H1 (cell line): Measurements from ENCODE around the gene AK6.
"Not testable (repeated sequence)": the region's sequence is repeated elsewhere in the genome, so short reads cannot be mapped to it uniquely, and the experiment has no call there.

Experiments used
- EGR1 ChIP-seq: IDR thresholded peaks from 2 replicates; pipeline ENCODE4 v1.6.1; 2011; ENCODE audit warnings: low read depth, low read length, borderline replicate concordance
- EP300 ChIP-seq, 2 experiments: IDR thresholded peaks; 1 replicate in 1 of 2; 2 replicates in 1 of 2; pipeline ENCODE4 v1.6.1; 2011 to 2012; ENCODE audit warnings: low read depth in 2 of 2, low read length in 2 of 2, mild to moderate bottlenecking in 2 of 2, borderline replicate concordance in 1 of 2, inconsistent platforms in 1 of 2, moderate library complexity in 1 of 2
- FOSL1 ChIP-seq: IDR thresholded peaks from 2 replicates; pipeline ENCODE4 v1.6.1; 2011; ENCODE audit warnings: mild to moderate bottlenecking, low read depth, low read length, moderate library complexity; ENCODE audit not compliant: insufficient read depth
- POLR2A ChIP-seq, 2 experiments: IDR thresholded peaks; 1 replicate in 1 of 2; 2 replicates in 1 of 2; pipeline ENCODE4 v1.6.1; 2011; ENCODE audit warnings: low read depth in 2 of 2, low read length in 2 of 2, mild to moderate bottlenecking in 2 of 2; ENCODE audit errors: control extremely low read depth in 1 of 2
- POLR2AphosphoS5 ChIP-seq: IDR thresholded peaks from 2 replicates; pipeline ENCODE4 v1.6.1; 2011; ENCODE audit warnings: low read depth, low read length
- YY1 ChIP-seq: IDR thresholded peaks from 2 replicates; pipeline ENCODE4 v1.6.1; 2011; ENCODE audit warnings: low read depth, mild to moderate bottlenecking, low read length
- TF ChIP-seq, protein P1 (sequence below), 3 experiments: IDR thresholded peaks; 1 replicate in 2 of 3; 2 replicates in 1 of 3; pipeline versions ENCODE4 v1.5.1 to v1.6.1; 2011; ENCODE audit warnings: low read length in 3 of 3, mild to moderate bottlenecking in 3 of 3, inconsistent platforms in 2 of 3, low read depth in 1 of 3, moderate library complexity in 1 of 3; ENCODE audit not compliant: insufficient read depth in 1 of 3; ENCODE audit errors: control extremely low read depth in 1 of 3

DNA sequence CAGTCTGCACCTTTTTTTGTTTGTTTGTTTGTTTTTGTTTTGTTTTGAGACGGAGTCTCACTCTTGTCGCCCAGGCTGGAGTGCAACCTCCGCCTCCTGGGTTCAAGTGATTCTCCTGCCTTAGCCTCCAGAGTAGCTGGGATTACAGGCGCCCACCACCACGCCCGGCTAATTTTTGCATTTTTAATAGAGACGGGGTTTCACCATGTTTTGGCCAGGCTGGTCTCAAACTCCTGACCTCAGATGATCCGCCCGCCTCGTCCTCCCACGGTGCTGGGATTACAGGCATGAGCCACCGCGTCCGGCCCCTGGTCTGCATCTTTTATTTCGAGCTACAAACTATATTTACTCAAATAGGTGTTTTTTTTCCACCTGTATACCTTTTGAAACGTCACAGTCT, 1.0 kb upstream of the AK6 start:
- TF ChIP-seq POLR2A (IDR thresholded peaks at IDR 0.05; ENCODE audit: control extremely low read depth in 1 of 2, low read depth in 2 of 2, low read length in 2 of 2); POLR2AphosphoS5; EP300 (IDR thresholded peaks at IDR 0.05; ENCODE audit: borderline replicate concordance in 1 of 2, low read depth in 2 of 2, low read length in 2 of 2); FOSL1; EGR1; YY1: not testable (repeated sequence)
- TF ChIP-seq, protein P1, sequence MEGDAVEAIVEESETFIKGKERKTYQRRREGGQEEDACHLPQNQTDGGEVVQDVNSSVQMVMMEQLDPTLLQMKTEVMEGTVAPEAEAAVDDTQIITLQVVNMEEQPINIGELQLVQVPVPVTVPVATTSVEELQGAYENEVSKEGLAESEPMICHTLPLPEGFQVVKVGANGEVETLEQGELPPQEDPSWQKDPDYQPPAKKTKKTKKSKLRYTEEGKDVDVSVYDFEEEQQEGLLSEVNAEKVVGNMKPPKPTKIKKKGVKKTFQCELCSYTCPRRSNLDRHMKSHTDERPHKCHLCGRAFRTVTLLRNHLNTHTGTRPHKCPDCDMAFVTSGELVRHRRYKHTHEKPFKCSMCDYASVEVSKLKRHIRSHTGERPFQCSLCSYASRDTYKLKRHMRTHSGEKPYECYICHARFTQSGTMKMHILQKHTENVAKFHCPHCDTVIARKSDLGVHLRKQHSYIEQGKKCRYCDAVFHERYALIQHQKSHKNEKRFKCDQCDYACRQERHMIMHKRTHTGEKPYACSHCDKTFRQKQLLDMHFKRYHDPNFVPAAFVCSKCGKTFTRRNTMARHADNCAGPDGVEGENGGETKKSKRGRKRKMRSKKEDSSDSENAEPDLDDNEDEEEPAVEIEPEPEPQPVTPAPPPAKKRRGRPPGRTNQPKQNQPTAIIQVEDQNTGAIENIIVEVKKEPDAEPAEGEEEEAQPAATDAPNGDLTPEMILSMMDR (IDR thresholded peaks at IDR 0.05; ENCODE audit: control extremely low read depth in 1 of 3, insufficient read depth in 1 of 3, low read depth in 1 of 3, low read length in 3 of 3) = not testable (repeated sequence)
